Measurements from ENCODE around the gene MARCKSL1. TPM values are rescaled to one million over a fixed set of nuclear protein-coding genes. Genes with fewer than 3 reads are reported as not detected.

MARCKSL1 gene, protein sequence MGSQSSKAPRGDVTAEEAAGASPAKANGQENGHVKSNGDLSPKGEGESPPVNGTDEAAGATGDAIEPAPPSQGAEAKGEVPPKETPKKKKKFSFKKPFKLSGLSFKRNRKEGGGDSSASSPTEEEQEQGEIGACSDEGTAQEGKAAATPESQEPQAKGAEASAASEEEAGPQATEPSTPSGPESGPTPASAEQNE
- 63.0 to 80.9 TPM (median 71.6 TPM) in 5 replicates for total RNA-seq (2022; extraction: Qiagen RNA extraction; ENCODE audit: low read depth)

DNA sequence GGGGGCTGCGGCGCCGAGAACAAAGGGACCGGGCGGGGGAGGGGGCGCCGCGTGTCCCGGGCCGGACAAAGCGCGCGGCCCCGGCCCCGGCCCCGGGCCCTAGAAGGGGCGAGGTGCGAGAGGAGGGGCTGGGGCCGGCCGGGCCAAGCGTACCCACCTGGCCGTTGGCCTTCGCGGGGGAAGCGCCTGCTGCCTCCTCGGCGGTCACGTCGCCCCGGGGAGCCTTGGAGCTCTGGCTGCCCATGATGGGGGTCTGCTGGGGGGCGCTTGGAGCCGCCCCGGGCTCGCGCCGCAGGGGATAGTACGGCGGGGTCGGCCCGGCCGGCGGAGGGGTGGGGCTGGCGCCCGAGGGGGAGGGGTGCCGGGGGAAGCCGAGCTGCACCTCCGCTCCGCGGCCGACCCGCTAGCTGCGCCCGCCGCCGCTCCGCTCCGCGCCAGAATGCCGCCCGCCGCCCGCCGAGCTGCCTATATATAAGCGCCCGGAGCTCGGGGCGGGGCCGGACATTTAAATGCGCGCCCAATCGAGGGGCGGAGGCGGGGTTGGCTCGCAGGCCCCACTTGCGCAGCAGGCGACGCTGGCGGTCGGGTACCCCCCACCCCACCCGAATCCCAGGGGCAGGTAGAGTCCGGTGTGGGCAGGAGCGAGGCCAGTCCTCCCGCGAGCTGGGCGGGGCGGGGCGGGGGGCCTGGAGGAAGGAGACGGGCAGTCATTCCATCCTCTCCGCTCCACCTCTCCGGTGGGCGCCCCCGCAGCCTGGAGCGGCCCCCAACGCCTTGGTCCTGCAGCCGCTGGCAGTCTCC lies at the start of gene MARCKSL1:
Gene MARCKSL1 (minus strand): TSS at position 444 of the 801 bp plus-strand sequence. CDS start 200 bp downstream, at position 244.

DNA sequence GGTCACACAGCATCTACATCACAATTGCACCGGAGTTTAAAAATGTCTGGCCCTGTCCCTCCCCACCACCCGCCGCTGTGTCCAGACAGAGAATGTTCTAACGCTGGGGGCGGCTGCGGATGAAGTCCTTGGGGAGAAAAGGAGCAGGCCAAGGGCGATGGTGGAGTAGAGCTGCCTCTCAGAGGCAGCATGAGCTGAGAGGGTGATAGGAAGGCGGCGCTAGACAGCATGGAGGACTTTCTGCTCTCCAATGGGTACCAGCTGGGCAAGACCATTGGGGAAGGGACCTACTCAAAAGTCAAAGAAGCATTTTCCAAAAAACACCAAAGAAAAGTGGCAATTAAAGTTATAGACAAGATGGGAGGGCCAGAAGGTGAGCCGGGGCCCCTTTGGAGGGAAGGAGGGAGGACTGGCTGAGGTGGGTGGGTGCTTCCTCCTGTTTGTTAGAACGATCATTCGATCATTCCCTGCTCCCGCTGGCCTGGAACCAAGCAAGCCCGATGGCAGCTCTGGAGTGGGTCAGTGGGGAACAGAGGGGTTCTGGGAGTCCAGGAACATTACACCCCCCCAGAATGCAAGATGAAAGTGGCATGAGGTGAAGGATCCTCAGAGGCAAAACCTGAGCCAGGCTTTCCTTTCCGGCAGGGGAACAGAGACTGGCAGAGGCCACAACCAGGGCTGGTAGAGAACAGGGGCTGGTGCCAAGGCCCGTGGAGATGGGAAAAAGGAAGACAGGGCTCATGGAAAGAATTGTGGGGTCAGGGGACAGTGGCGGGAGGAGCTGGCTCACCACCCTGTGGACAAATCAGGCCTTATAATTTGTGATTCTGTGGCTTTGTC lies 26.7 kb upstream of the MARCKSL1 start, which contains the start of the genes FAM229A and TSSK3:
Gene FAM229A (minus strand): TSS at position 12 of the 840 bp plus-strand sequence. CDS start 394 bp downstream, outside the sequence.
Gene TSSK3 (plus strand): TSS at position 66 of the 840 bp plus-strand sequence. CDS start 163 bp downstream, at position 229.

DNA sequence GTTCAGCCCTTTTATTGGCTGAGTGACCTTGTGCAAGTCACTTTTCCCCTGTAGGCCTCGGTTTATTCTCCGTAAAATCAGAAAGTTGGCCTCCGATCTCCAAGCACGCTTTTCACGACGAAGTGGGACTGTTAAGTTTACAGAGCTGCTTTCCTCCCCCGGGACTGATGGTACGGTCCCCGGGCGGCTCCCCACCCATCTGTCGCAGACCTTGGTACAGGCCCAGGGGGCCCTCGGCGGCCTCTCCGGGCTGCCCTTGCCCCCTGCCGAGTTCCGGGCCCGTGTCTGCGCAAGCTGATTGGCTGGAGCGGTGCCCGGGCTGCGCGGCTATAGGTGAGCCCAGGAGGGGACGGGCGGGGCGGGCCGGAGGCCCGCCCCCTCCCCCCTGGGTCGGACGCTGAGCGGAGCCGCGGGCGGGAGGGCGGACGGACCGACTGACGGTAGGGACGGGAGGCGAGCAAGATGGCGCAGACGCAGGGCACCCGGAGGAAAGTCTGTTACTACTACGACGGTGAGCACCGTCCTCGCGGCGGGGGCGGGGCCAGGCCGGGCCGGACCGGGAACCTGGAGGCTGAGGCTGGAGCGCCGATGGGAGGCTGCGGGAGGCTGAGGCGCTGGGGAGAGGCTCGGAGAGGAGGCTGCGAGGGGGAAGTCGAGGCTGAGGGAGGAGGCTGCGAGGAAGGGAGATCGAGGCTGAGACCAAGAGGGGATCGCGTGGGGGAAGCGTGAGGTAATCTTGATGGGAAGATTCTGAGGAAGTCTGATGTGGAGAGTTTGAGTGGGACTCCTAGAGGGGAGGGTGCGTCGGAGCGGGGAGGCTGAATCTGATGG lies 44.1 kb downstream of the MARCKSL1 start, which contains the start of gene HDAC1:
Gene HDAC1 (plus strand): TSS at position 376 of the 831 bp plus-strand sequence. CDS start 87 bp downstream, at position 463.

Other genes with a start within 250 kb of the MARCKSL1 start
- gene KPNA6, start 228.2 kb downstream of the MARCKSL1 start, total RNA-seq (2022; extraction: Qiagen RNA extraction; ENCODE audit: low read depth), result 15.2 to 18.1 TPM (median 15.7 TPM) in 5 replicates
- 27.5 to 31.0 TPM (median 28.7 TPM) in 5 replicates for gene TXLNA, start 156.6 kb downstream of the MARCKSL1 start, total RNA-seq (2022; extraction: Qiagen RNA extraction; ENCODE audit: low read depth)
- 1.7 to 3.3 TPM (median 2.5 TPM) in 5 replicates for gene CCDC28B, start 135.6 kb downstream of the MARCKSL1 start, total RNA-seq (2022; extraction: Qiagen RNA extraction; ENCODE audit: low read depth)
- gene IQCC, start 130.6 kb downstream of the MARCKSL1 start, total RNA-seq (2022; extraction: Qiagen RNA extraction; ENCODE audit: low read depth), result 1.8 to 2.7 TPM (median 2.1 TPM) in 5 replicates
- not detected in 5 replicates for gene DCDC2B, start 127.1 kb downstream of the MARCKSL1 start, total RNA-seq (2022; extraction: Qiagen RNA extraction; ENCODE audit: low read depth)
- 6.8 to 10.1 TPM (median 9.9 TPM) in 5 replicates for gene TMEM234, start 113.9 kb downstream of the MARCKSL1 start, total RNA-seq (2022; extraction: Qiagen RNA extraction; ENCODE audit: low read depth)
- 266 to 315 TPM (median 278 TPM) in 5 replicates for gene EIF3I, start 113.8 kb downstream of the MARCKSL1 start, total RNA-seq (2022; extraction: Qiagen RNA extraction; ENCODE audit: low read depth)
- gene FAM167B, start 89.0 kb downstream of the MARCKSL1 start, total RNA-seq (2022; extraction: Qiagen RNA extraction; ENCODE audit: low read depth), result 0.29 to 0.57 TPM (median 0.48 TPM) in 4 of 5 replicates, not detected in the other
- 0.05 to 0.08 TPM in 2 of 5 replicates, not detected in the others for gene LCK, start 85.0 kb downstream of the MARCKSL1 start, total RNA-seq (2022; extraction: Qiagen RNA extraction; ENCODE audit: low read depth)
- 53.1 to 62.9 TPM (median 57.7 TPM) in 5 replicates for gene HDAC1, start 44.1 kb downstream of the MARCKSL1 start, total RNA-seq (2022; extraction: Qiagen RNA extraction; ENCODE audit: low read depth)
- 2.8 to 3.9 TPM (median 3.4 TPM) in 5 replicates for gene FAM229A, start 26.3 kb upstream of the MARCKSL1 start, total RNA-seq (2022; extraction: Qiagen RNA extraction; ENCODE audit: low read depth)
- not detected in 5 replicates for gene TSSK3, start 26.3 kb upstream of the MARCKSL1 start, total RNA-seq (2022; extraction: Qiagen RNA extraction; ENCODE audit: low read depth)
- gene BSDC1, start 58.2 kb upstream of the MARCKSL1 start, total RNA-seq (2022; extraction: Qiagen RNA extraction; ENCODE audit: low read depth), result 18.3 to 22.3 TPM (median 20.2 TPM) in 5 replicates
- gene ZBTB8B, start 128.8 kb upstream of the MARCKSL1 start, total RNA-seq (2022; extraction: Qiagen RNA extraction; ENCODE audit: low read depth), result not detected in 5 replicates
- 2.2 to 4.5 TPM (median 3.5 TPM) in 5 replicates for gene ZBTB8A, start 203.2 kb upstream of the MARCKSL1 start, total RNA-seq (2022; extraction: Qiagen RNA extraction; ENCODE audit: low read depth)

Data from A549 treated with RU486 at 1 μM for 4 hours (cell line).